HL-60 (cell line): ENCODE results near the gene SSR2.

Source experiments
- CTCF ChIP-seq: IDR thresholded peaks from one replicate; pipeline ENCODE4 v1.5.1; 2011; ENCODE audit warnings: low read length, control low read depth, inconsistent platforms; ENCODE audit not compliant: insufficient read depth
- POLR2AphosphoS5 ChIP-seq: IDR thresholded peaks from 2 replicates; pipeline ENCODE4 v1.6.1; 2012; ENCODE audit warnings: low read depth
- SPI1 ChIP-seq: IDR thresholded peaks from 2 replicates; pipeline ENCODE4 v1.6.1; 2012; ENCODE audit warnings: low read depth, mild to moderate bottlenecking, borderline replicate concordance
- TF ChIP-seq, protein P1 (sequence below): IDR thresholded peaks from 2 replicates; pipeline ENCODE4 v1.6.1; 2012; ENCODE audit warnings: low read depth; ENCODE audit not compliant: insufficient replicate concordance

DNA sequence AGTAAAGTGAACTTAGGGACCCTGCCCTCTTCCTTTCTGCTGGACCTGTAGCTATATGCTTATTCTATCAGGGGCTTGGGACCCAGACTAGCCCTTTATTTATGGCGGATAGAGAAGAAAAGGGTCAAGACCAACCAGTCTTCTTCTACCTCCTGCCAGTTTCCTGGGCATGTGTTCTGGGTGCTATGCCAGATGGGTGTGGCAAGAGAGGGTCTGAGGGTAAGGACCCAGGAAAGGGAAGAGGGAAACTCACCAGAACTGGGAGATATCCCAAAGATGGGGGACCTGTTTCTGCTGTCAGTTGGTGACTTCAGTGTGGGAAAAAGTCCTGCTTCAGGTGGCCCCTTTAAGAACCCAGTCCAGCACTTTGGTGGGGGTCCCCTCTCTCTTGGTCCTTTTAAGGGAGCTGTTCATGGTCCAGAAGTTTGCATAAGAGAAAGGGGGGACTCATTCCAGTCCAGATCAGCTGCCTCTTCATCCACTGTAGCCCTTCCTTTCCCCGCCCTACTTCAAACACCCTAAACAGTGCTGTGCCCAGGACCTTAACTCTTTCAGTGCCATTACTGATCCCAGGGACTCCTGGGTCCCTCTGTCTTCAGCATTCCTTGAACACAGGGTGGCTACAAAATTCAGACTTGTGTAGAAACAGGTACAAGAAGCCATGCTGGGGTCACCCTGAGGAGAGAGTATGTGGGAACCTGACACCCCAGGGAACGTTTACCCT is 18.4 kb downstream of the SSR2 start:
- TF ChIP-seq CTCF (no peak), POLR2AphosphoS5 (no peak), SPI1 (no peak)
- TF ChIP-seq, protein P1, sequence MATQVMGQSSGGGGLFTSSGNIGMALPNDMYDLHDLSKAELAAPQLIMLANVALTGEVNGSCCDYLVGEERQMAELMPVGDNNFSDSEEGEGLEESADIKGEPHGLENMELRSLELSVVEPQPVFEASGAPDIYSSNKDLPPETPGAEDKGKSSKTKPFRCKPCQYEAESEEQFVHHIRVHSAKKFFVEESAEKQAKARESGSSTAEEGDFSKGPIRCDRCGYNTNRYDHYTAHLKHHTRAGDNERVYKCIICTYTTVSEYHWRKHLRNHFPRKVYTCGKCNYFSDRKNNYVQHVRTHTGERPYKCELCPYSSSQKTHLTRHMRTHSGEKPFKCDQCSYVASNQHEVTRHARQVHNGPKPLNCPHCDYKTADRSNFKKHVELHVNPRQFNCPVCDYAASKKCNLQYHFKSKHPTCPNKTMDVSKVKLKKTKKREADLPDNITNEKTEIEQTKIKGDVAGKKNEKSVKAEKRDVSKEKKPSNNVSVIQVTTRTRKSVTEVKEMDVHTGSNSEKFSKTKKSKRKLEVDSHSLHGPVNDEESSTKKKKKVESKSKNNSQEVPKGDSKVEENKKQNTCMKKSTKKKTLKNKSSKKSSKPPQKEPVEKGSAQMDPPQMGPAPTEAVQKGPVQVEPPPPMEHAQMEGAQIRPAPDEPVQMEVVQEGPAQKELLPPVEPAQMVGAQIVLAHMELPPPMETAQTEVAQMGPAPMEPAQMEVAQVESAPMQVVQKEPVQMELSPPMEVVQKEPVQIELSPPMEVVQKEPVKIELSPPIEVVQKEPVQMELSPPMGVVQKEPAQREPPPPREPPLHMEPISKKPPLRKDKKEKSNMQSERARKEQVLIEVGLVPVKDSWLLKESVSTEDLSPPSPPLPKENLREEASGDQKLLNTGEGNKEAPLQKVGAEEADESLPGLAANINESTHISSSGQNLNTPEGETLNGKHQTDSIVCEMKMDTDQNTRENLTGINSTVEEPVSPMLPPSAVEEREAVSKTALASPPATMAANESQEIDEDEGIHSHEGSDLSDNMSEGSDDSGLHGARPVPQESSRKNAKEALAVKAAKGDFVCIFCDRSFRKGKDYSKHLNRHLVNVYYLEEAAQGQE: no peak
